GM18858 (cell line): Measurements from ENCODE around the gene NTRK3.

Experiments
- ATAC-seq: cut with Tn5 transposase; IDR thresholded peaks from one replicate; pipeline ENCODE4 v1.9.1; 2021; ENCODE audit not compliant: unreplicated experiment

Gene NTRK3

DNA sequence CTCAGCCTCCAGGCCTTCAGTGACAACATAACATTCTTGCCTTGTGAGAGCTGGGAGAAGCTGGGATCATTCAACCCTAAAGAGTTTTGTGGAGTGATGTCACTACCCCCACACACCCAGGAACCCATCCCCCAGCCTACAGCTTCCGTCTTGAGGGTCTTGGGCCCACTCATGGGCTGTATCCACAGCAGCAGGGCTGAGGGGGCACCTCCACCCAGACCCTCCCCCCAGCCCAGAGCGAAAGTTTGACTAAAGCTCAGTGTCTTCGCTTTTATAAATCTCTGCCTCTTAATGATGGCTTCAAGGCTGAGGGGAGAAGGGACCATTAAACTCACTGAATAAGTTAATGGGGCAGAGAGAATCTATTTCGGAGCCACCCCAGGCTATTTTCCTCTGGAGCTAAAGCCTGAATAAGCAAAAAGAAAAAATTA is 23.8 kb downstream of the NTRK3 start:
- no peak for ATAC-seq

DNA sequence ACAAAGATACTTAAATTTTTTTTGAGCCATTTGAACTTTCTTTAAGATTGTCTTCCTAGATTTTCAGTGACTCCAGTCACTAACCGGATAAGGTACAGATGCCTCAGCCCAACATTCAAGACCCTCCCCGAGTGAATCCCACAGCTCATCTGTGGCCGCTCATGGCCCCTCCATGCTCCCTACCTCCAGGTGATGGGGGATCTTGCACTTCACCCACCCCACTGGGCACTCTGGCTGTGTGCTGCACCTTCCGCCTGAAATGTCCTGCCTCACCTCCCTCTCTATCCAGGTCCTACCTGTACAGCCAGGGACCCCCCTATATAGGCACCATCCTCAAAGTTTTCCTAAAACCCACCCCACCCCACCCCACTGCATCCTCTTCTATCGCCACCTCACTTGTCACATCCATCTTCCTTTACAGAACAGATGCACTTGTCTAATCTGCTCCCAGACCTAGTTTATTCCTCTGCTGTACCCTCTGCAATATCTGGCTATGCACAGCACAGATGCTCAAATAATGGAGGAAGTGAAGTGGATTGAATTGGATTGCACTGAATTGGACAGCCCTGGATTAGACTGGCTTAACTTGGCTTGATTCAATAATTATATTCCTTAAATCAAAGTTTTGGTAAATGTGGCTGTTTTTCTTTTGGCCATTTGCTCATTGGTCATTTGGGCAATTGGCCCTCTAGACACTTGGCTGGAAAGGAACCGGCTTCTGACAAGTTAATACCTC is 24.5 kb downstream of the NTRK3 start:
- no peak for ATAC-seq

DNA sequence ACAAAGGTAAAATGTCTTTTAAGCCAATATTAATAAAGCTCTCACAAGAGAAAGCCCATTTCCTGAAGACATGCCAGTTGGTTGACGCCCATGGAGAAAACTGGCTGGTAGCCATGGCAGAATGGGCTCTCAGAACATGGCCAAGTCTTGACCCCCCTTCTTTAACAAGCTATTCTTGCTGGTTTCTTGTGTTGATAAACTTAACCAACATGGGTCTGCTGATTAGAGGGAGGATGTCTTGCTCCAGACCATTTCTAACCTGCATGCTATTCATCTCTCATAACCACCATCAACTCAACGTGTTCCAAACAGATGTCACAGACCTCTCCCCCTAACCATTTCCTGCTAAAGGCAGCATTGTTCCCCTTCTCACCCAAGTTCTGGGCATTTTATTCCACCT is 25.7 kb downstream of the NTRK3 start:
- ATAC-seq, result no peak

DNA sequence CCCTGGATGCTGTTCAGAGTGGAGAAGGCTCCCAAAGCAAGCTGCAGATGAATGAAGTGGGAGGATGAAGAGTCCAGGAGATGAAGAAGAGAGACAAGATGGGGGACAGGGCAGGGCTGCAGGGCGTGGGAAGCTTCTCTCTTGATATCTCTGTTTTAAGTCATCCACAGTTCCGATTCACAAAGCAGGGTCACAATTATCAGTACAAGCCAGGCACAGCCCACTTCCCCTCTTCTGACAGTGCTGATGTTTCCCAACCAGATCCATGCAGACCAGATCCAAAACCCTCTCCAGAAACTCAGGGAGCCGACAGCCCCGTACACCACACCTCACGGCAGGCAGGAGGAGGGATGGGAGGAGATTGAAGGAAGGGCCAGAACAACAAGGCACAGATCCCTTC is 31.1 kb downstream of the NTRK3 start:
- ATAC-seq, result no peak

DNA sequence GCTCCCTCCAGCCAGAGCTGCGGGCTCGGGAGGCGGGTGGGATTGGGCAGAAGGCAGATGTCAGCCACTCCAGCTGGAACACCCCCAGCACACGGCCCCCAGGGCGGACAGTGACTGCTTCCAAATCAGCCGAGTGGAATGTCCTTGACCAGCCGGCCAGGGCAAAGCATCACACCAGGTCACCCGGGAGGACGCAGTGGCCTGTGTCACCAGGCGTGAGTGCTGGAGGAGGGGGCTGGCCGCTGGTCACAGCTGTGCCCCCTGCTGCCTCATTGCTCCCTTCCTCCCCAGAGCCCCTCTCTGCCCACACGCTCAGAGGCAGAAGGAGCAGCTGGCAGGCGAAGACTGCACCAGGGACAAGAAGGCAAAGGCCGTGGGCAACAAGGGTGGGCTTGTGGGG is 33.5 kb downstream of the NTRK3 start:
- ATAC-seq, result no peak

DNA sequence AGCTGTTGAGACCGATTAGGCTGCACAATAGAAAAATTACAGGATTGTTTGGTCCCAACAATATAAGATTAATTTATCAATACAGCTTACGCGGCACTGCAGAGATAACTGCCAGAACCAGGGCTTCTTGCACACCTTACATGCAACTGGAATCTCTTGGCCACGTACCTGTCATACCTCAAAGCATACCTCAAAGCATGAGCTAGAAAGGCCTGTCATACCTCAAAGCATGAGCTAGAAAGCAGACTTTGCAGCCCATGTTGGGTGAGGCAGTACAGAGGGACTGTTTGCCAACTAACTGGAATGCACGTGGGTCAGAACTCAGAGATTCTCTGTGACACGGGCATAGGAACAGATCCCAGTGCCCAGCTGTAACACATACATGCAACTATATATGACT is 34.7 kb downstream of the NTRK3 start:
- no peak for ATAC-seq

DNA sequence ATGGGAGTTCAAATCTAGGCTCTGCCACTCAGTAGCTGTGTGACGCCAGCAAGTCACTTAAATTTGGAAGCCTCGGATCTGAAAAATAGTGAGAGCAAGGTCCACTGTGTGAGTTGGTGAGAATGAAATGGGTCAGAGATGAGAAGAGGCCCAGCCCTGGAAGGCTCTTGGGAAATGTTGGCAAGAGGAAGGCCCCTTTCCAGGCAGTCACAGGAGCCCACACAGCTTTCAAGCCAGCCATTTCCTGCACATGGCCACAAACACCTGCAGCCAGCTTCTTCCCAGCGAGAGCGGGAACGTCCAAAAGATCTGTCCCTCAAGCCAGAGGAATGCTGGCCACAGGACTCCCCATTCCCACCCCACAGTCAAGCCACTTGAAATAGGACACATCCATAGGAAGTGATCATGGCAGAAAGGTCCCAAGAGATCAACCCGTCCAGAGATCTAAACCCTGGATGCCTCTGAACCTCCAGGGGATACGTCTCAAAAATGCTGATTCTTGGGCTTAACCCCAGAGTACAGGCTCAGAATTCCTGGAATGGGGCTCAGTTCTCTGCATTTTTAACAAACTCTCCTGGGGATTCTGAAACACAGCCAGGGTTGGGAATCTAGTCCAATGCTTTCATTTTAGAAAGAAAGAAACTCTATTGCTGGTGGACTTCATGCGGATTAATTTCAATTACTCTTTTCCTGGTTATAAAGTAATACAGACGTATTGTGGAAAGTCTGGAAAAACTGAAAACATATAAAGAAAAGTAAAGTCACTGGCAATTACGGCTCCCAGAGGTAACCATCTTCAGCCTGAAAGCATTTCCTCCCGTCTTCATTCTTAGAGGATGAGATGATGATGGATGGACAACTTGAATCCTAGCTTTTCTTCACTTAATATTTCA is 35.9 kb downstream of the NTRK3 start:
- ATAC-seq, result no peak

DNA sequence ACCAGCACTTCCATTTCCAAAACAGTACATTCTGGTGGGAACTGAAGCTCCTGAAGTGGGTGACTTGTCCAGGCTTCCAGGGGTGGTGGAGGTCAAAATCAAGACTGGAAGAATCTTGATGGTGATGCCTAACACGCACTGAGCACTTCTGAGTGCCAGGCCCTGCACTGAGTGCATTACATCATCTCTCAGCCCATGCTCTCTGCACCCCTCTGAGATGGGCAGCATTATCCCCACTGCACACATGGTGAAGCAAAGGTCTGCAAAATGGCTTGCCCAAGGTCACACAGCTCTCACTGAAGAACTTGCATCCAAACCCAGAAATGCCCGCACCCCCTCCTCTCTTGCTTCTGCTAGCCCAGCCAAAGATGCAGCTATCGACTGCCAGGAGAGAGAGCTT is 36.9 kb downstream of the NTRK3 start:
- no peak for ATAC-seq

DNA sequence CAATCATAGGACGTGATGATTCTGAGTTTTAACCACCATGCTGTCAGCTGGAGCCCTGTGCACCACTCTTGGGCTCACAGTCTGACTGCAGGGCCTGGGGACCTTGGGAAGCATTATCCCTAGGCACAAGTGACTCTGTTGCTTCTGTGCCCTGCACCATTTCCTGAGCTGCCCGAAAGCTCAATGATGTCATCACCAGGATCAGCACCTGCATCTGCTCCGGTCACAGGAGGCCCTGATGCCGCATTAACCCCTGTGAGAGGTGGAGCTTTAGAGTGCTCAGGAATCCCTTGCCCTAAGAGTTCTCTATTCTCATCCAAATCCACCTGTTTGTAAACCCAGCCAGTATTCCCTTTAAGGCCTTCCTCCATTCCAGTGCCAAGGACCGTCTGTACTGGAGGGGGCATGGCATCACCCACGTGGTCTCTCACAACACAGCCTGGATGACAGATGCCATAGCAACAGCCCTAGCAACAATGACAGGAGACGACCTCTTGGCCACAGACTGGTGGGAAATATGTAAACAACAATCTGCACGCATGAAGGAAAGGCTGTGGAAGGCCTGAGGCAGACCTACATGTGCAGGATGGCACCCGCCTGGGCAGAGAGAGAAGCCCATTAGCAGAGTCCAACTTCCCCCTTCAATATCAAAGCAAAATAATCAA is 37.9 kb downstream of the NTRK3 start:
- no peak for ATAC-seq

DNA sequence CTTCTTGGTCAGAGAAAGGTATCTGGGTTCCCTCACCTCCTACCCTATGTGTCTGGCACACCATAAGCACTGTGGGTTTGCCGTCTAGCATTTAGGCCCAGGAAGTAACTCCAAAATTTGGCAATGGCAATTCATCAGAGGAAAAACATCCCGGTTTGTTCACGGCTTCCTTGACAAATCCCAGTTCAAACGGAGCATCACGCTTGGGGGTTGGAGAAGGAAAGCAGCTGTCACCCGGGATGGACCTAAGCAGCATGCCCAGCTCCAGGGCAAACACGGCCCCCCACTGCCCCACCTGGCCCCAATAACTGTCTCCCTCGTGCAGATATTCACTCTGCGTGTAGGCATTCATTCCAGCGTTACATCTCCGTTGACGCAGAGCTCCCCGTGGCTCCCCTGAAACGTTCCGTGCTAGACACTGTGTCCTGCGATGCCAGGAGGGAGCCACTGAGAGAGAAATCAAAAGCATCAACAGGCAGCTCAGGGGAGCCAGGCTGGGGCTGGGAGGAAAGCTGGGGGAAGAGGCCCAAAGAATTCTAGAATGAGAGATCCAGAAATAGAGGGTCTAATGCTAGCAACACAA is 41.4 kb downstream of the NTRK3 start:
- ATAC-seq, result no peak

DNA sequence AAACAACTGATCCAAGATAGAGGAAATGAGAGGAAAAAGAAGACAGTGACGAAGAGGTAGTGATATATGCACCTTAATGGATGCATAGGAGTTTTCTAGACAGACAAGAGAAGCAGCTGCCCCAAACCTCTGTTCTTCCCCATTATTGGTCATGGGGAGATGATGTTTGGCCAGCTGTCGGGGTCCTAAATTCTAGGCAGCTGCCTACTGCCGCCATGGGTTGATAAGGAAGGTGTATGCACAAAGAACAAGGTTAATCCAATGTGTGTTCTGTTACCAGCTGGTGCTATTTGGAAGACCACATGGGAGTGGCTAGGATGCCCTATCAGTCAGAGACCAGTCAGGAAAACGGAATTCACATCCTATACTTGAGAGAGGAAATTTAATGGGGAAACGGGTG is 47.4 kb downstream of the NTRK3 start:
- no peak for ATAC-seq

DNA sequence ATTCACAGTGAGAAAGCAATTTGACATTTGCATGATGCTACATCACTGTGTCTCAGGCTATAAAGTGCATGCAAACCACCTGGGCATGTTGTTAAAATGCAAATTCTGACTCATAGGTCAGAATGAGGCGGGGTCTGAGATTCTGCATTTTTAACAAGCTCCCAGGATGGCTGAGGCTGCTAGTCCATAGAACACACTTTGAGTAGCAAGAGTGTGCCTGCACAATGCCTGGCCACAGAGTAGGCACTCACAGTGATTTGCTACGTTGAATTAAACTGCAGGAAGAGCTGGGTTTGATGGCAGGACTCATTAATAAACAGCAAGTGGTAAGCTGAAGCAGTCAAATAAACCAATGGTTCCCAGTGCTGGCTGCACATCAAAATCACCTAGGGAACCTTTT is 48.1 kb downstream of the NTRK3 start:
- no peak for ATAC-seq

DNA sequence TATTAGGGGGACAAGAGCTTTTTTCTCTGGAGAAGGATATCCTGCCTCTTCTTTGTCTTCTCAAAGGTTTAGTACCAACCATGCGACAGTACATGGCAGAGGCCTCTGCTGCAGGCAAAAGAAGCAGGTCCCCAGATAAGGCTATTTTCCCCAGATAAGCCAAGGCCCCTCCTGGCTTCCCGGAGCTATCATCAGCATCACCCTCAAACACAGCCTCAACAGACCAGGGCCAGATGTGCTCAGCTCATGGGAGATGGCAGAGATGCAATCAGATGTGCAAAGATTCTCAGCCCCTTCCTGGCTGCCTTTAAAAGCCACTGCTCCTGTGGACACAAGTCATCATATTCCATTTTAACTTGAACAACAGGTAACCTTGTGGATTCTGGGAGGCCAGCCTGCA is 49.0 kb downstream of the NTRK3 start:
- no peak for ATAC-seq

DNA sequence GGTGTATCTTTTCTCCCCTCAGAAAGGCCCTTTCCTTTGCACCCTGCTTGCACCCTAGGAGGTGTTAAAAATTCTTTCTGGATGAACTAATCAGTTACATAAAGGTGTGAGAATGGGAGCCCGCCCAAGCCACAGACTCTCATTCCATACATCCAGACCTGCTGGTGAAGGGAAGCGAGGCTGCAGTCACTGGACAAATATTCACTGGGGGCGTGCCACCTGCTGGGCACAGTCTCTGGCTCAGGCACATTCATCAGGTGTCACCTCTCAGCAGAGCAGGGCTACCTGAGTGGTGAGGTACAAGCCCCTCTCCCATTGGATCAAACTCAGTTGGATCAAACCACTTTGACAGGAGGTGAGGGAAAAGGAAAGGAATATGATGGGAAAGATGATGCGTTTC is 52.0 kb downstream of the NTRK3 start:
- no peak for ATAC-seq

DNA sequence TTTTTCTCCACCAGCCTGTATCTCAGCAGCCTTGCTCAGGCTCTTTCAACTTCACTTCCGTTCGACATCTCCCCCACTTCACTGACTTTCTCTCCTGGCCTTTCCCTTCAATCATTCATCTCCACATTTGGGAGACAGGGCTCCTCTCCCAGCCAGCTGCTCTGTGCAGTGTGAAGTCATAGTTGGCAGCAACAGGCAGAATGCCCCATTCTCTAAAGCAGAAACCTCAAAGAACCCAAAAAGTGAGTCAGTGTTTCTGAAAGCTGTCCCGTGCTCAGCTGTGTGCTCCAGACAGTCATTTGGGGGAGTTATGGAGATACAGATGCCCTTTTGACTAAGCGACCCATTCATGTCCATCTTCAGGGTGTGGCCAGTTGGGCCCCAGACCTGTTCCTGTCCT is 54.3 kb downstream of the NTRK3 start:
- no peak for ATAC-seq

DNA sequence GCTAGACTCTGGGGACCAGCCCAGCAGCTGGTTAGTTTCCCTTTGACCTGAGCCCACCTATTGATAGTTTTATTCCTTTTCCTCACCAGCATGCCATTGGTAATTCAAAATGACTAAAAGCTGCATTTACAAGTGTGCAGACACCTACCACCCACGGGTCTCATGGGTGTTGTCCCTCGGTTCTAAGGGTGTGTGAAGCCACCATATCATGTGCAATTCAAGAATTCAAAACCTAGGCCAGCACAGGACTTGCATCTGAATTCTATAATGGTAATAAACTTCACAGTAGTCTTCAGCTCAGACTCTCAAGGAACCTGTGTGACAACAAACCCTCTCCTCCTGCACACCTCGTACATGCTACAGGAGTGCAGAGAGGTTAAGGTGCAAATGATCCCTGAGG is 55.3 kb downstream of the NTRK3 start:
- no peak for ATAC-seq

DNA sequence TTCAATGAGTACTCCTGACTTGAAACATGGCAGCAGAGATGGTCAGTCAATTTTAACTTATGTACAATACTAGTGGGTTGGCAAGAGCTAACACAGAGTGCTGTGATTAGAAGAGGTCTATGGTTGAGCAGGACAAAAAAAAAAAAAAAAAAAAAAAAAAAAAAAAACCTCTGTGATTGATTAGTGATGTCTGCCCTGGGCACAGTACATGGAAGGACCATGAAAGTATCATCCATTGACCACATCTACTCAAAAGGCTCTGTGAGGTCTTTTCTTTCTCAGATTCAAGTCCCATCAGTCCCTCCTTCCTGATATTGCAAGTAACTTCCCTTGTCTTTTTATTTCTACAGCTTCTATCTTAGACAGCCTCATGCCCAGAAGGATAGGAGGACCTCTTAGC is 59.6 kb downstream of the NTRK3 start:
- ATAC-seq, result no peak

DNA sequence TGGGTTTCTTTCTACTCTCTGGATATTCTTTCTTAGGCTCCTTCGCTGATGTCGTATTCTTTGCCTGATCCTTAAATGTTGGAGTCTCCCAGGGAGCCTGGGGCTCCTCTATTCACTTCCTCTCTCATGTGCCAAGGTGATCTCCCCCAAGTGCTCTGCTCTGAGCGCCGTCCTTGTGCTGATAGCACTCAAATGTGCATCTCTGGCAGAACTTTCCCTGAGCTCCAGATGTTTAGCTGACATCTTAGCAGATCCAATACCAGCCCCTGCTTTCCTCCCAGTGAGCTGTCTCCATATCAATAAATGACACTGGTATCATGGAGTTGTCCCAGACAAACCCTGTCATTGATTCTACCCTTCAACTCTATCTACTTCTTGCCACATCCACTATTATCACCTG is 62.4 kb downstream of the NTRK3 start:
- no peak for ATAC-seq

DNA sequence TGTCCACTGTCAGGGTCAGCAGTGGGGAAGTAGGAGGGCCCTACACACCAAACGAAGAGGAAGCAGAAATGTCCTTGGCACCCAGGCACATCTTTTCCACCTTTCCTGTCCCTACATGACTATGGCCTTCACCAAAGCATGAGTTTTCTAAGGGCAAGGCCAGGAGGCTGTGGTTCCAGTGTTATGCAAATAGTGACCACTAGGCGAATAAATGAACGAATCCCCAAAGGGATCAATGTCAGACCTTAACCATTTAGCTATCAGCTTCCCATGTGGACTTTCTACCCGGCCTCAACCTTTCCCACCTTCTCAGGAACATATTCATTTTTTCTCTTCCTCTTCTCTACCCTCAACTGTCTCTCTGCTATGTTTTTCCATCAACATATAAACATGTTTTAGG is 63.1 kb downstream of the NTRK3 start:
- no peak for ATAC-seq

DNA sequence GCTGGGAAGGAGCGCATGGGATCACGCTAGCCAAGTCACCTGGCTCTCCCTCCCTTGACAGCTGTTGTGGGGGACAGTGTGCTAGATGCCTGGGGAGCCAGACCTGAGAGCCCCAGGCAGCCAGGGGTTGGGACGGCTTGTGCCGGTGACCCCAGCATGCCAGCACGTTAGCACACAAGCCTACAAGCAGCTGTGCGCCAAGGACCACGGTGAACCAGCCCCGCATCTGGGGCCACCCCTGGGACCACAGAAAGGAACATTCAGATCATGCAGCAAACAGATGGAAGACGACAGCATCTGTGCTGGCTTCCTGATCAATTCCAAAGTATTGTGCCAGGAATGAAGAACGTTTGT is 64.8 kb downstream of the NTRK3 start:
- ATAC-seq, result no peak

DNA sequence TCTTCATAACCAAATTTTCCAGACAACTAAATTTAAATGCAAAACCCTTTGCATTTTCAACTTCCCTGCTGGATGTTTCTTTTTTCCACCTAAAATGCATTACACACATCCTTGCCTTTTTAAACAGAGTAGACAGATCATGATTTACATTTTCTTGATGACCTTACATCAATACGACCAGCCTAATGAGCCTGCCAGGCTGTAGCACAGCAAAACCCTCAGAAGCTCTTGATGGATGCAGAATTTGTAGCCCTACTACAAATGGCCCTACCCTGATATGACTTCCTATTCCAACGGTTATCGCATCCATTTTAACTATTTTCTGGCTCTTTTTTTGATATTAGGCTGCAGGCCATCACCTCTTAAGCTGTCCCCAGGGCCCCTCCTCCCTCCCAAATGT is 66.3 kb downstream of the NTRK3 start:
- no peak for ATAC-seq

DNA sequence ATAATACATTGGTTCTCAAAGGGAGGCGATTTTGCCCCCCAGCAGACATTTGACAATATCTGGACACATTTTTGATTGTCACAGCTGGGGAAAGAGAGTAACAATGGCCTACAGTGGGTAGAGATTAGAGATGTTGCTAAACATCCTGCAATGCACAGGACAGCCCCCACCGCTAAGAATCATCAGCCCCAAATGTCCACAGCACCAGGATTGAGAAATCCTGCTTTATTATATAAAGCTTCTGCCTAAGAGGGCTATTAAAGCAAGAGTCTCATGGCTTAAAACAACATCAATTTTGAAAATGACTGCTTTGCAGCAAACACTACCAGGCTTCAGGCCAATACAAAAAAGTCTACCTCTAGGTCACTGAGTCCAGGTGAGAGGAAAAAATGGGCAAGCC is 68.2 kb downstream of the NTRK3 start:
- no peak for ATAC-seq
